Heart left ventricle (tissue), 16 donors: Measurements from ENCODE around the gene PAM16. TPM values are rescaled to one million over a fixed set of nuclear protein-coding genes. Genes with fewer than 3 reads are reported as not detected.

ENCODE experiments used
- ATAC-seq, 4 donors: fragments of 200-7000 bp; cut with Tn5 transposase; one replicate each; pipeline ENCODE4 v1.9.1; 2020 to 2022; ENCODE audit warnings: moderate library complexity in 4 of 4, mild to moderate bottlenecking in 3 of 4, moderate number of reproducible peaks in 1 of 4
- DNase-seq, 5 donors: peaks; one replicate each; pipeline ENCODE4 v3.0.0-alpha.2; 2020
- H3K27ac ChIP-seq, 12 donors: fragments of 200-600 bp; sonication (generic) in 4 of 12; one replicate each; pipeline versions ENCODE4 v1.5.0 to v1.8.0; 2016 to 2022; ENCODE audit warnings: mild to moderate bottlenecking in 2 of 12
- H3K27me3 ChIP-seq, 9 donors: fragments of 200-600 bp; sonication (generic) in 2 of 9; one replicate each; pipeline versions ENCODE4 v1.5.1 to v1.8.0; 2016 to 2022; ENCODE audit warnings: mild to moderate bottlenecking in 3 of 9
- H3K36me3 ChIP-seq, 9 donors: fragments of 200-600 bp; sonication (generic) in 2 of 9; one replicate each; pipeline versions ENCODE4 v1.5.0 to v1.8.0; 2018 to 2022; ENCODE audit warnings: mild to moderate bottlenecking in 2 of 9
- H3K4me1 ChIP-seq, 12 donors: fragments of 200-600 bp; sonication (generic) in 4 of 12; one replicate each; pipeline versions ENCODE4 v1.5.0 to v1.8.0; 2016 to 2022; ENCODE audit warnings: mild to moderate bottlenecking in 3 of 12
- H3K4me3 ChIP-seq, 12 donors: fragments of 200-600 bp; sonication (generic) in 4 of 12; one replicate each; pipeline versions ENCODE4 v1.5.0 to v1.8.0; 2017 to 2022; ENCODE audit warnings: mild to moderate bottlenecking in 9 of 12, moderate library complexity in 4 of 12
- H3K9me3 ChIP-seq, 12 donors: fragments of 200-600 bp; sonication (generic) in 4 of 12; one replicate each; pipeline versions ENCODE4 v1.5.0 to v1.8.0; 2016 to 2022; ENCODE audit warnings: mild to moderate bottlenecking in 1 of 12
- POLR2A ChIP-seq, 2 donors: fragments of 450-650 bp; IDR thresholded peaks; one replicate each; pipeline ENCODE4 v1.6.1; 2017; ENCODE audit warnings: antibody characterized with exemption in 2 of 2, mild to moderate bottlenecking in 2 of 2, moderate library complexity in 2 of 2
- WGBS, 4 donors: extraction: QIAGEN DNeasy Blood & Tissue Kit in 2 of 4; methylation state at CpG; one replicate each; pipeline versions ENCODE4 v1.1.5 to v1.1.7; 2013 to 2018; 5-methylcytosine and 5-hydroxymethylcytosine counted together
- intact Hi-C, 10 donors: fragments of 100-400 bp; cut with DNase I; formaldehyde crosslinking; loops; one replicate each; pipeline versions ENCODE4 v1.11.1 to v1.14.2; 2022
- polyA plus RNA-seq, 2 donors: library from polyadenylated mRNA; stranded (reverse); fragments of 200-250 nt; gene quantifications; one replicate each; pipeline ENCODE4 v1.2.3, GENCODE V29; 2013
- total RNA-seq, 9 donors: library from RNA; depleted of rRNA in 2 of 9; stranded (reverse); fragments of >200 nt in 2 of 9; fragmentation: NEBNext Ultra II Directional in 3 of 9; extraction: Animal tissue kit (Norgen Biotek cat#: 25700) in 3 of 9; gene quantifications; one replicate each; pipeline versions ENCODE4 v1.1.0 to v1.2.4, GENCODE V29; 2016 to 2023
- TF ChIP-seq, protein P1 (sequence below), 12 donors: fragments of 200-600 bp; sonication (generic) in 4 of 12; IDR thresholded peaks; one replicate each; pipeline versions ENCODE4 v1.5.0 to v1.8.0; 2018 to 2022; ENCODE audit warnings: antibody characterized with exemption in 12 of 12, mild to moderate bottlenecking in 5 of 12
- donor health status: ischemic (EF 13 %, LVEDD 7.1; RV severe dilation, severe dysfunction).
- donor health status: healthy with polysubstance abuse.
- donor health status: DM: no; HTN: yes; CAD: no.
- donor health status: DM: no; HTN: no; CAD: no.
- donor health status: ischemic (EF 25% LVEDD 6.9; RV normal size, moderate dysfunction).
- donor health status: ischemic (EF 25% LVEDD 5.7; RV mildly dilated, moderate dysfunction).
- donor health status: healthy.
- donor health status: DM: yes; HTN: yes; CAD: no.
- donor health status: ischemic (EF 35%, LVEDD 5.7; RV mildly dilated, moderate dysfunction).
- donor health status: nonischemic (EF 11% LVEDD 7.7; RV severe dilation, severe dysfunction).
- donor health status: DM: yes; HTN: yes; CAD: no.
- donor health status: PGD.
- donor health status: ischemic (EF 29% LVEDD 5.4; RV normal size, mild dysfunction).
- donor health status: nonischemic (EF 23%, LVEDD 6.1; RV moderate dilation, normal function).

The PAM16 gene
- total and polyA plus RNA-seq, 11 donors, result 32.7 to 210 (median 65.0) TPM

DNA sequence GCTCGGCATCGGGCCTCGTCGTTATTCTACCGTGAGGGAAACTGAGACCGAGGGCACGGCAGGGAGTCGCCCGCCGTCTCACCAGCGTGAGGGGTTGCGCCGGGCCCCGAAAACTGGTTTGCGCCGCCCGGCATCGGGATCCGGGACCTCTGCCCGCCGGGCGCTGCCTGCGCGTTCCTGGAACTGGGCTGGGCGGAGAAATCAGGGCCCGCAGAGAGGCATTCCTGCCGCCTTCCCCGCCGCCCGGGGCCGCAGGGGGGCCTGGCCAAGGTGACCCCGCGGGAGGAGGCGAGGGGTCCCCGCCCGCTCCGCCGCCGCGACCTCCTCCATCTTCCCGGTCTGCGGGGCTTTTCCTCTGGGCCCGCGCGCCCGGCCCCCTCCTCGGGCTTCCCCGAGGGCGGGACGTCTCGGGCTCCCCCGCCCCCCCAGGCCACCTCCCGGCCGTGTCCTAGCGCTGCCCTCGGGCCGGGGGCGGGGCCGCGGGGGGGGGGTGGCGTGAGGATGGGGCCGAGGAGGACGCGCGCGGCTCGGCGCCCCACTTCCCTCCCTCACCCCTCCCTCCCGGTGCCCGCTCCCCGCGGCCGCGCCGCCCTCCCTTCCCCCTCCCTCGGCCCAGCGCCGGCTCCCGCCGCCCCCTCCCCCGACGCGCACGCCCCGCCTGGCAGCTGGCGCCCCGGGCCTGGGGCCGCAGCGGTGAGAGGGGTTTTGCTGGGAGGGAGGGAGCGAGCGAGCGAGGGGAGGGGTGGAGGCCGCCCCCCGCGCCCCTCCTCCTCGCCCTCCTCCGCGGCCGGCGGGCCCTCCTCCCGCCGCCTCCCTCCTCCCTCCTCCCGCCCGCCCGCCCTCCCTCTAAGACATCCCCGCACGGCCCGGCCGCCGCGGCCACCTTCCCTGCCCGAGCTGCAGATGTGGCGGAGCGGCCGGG, 35.7 kb downstream of the PAM16 start, which contains the start of gene GLIS2:
Gene GLIS2, plus strand, starts transcription at position 882 of the 922 bp plus-strand sequence. CDS start 16,214 bp downstream, outside the sequence.
- H3K4me1 ChIP-seq, result peaks cover 11 to 61% (median 48%) of the 10 kb centered on the region in 12 donors
- peak; percentile 79 to 86 (median 81) for DNase-seq
- intact Hi-C loops, result no loop called here

DNA sequence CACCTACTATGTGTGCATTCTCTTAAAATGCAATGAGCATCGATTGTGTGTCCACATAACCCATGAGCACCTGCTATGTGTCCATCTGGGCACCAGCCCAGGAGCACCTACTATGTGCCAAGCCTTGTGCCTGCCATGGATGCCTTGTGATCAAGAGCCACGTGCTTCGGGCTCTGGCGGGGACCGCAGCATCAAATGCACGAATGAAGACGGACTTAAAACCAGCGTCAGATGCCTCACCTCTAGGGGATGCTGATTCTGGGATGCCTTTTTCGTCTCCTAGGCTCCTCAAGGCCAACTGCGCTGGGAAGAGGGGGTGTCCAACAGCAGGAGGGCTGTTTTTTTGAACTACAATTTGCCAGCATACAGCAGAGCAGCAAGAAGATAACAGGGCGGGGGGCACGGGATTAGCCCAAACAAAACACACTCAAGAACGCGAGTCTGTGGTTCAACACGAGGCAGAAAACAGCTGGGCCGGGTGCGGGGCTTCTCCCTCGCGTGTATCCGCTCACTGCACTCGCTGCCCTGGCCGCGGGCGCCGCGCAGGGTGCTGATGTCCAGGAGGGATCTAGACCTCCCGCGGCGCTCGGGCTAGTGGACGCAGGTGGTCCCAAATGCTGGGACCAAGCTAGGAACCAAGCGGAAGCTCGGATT, 36.5 kb downstream of the PAM16 start:
- peak overlapping the region; percentile 69 to 99 (median 92) for H3K27ac ChIP-seq
- ATAC-seq (peak in 2 of 4 donors; percentile 0 to 1), DNase-seq (peak in 1 of 5 donors; percentile 59)
- intact Hi-C loops, result no loop called here
- peaks cover 11 to 59% (median 42%) of the 10 kb centered on the region in 12 donors for H3K4me1 ChIP-seq
- peak overlapping the region; percentile 16 to 92 (median 69) for H3K4me3 ChIP-seq
- WGBS, 4 donors, result 3 to 4% (median 4%) methylated on average over 33 of the region's 33 CpGs
- TF ChIP-seq, protein P1, sequence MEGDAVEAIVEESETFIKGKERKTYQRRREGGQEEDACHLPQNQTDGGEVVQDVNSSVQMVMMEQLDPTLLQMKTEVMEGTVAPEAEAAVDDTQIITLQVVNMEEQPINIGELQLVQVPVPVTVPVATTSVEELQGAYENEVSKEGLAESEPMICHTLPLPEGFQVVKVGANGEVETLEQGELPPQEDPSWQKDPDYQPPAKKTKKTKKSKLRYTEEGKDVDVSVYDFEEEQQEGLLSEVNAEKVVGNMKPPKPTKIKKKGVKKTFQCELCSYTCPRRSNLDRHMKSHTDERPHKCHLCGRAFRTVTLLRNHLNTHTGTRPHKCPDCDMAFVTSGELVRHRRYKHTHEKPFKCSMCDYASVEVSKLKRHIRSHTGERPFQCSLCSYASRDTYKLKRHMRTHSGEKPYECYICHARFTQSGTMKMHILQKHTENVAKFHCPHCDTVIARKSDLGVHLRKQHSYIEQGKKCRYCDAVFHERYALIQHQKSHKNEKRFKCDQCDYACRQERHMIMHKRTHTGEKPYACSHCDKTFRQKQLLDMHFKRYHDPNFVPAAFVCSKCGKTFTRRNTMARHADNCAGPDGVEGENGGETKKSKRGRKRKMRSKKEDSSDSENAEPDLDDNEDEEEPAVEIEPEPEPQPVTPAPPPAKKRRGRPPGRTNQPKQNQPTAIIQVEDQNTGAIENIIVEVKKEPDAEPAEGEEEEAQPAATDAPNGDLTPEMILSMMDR (IDR thresholded peaks at IDR 0.05), result no peak
- TF ChIP-seq POLR2A (IDR thresholded peaks at IDR 0.05), result no peak
- no peaks in the 10 kb centered on the region for H3K36me3 ChIP-seq
- peaks cover 0 to 32% (median 0%) of the 10 kb centered on the region in 9 donors for H3K27me3 ChIP-seq
- H3K9me3 ChIP-seq, result no peaks in the 10 kb centered on the region

More for the DNA sequence above, 35.7 kb downstream of the PAM16 start, which contains the start of gene GLIS2:
- H3K36me3 ChIP-seq, result no peaks in the 10 kb centered on the region
- H3K9me3 ChIP-seq, result no peaks in the 10 kb centered on the region
- H3K4me3 ChIP-seq, result peak within 1 kb of the TSS; percentile 64 to 92 (median 77)
- peak; percentile 50 to 86 (median 70) for ATAC-seq
- peak within 1 kb of the TSS; percentile 69 to 99 (median 94) for H3K27ac ChIP-seq
- TF ChIP-seq, protein P1 (IDR thresholded peaks at IDR 0.05), result peak in 1 of 12 donors; percentile 6
- TF ChIP-seq POLR2A (IDR thresholded peaks at IDR 0.05), result peak in 1 of 2 donors; percentile 58
- peaks cover 0 to 32% (median 0%) of the 10 kb centered on the region in 9 donors for H3K27me3 ChIP-seq
- 0 to 1% (median 0%) methylated on average over 8 to 107 of the region's 115 CpGs for WGBS, 4 donors

DNA sequence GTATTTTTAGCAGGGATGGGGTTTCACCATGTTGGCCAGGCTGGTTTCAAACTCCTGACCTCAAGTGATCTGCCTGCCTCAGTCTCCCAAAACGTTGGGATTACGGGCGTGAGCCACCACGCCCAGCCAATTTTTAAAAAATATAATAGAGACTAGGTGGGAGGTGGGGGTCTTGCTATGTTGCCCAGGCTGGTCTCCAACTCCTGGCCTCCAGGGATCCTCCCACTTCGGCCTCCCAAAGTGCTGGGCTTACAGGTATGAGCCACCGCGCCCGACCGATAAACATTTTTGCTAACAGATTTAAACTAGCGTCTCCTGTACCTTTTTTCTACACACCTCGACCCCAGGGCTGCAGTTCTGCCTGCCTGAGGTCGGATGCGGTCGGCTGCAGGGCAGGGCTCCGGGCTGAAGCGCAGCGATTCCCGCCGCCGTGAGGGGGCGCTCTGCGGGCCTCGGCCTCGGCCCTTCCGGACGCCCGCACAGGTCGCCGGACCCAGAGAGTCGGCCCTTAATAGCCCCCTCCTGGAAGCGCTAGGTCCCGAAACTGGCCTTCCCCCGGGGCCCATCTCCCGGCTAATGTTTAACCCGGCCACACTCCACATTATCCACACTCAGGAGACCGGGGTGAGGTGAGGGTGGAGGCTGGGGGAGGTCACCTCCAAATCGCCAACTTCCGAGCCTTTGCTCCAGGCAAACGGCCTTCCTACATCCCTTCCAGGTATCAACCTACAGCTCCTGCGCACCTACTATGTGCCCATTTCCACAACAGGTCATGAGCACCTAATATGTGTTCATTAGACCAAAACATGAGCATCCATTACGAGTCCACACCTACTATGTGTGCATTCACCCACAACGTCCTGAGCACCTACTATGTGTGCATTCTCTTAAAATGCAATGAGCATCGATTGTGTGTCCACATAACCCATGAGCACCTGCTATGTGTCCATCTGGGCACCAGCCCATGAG, 37.3 kb downstream of the PAM16 start:
- Histone ChIP-seq H3K4me3 (peak overlapping the region in 1 of 12 donors; percentile 9), H3K27ac (peak overlapping the region in 1 of 12 donors; percentile 96), H3K27me3 (peaks cover 0 to 32% (median 0%) of the 10 kb centered on the region in 9 donors), H3K9me3 (no peaks in the 10 kb centered on the region), H3K36me3 (no peaks in the 10 kb centered on the region), H3K4me1 (peaks cover 3 to 53% (median 35%) of the 10 kb centered on the region in 12 donors)
- ATAC-seq, result peak in 1 of 4 donors; percentile 2
- intact Hi-C loops, result loop anchor here in 1 of 10 donors (2.0 kb wide), 1 partner anchor 13 kb away; no protein-coding TSS in a partner anchor
- DNase-seq, result no peak
- WGBS, 4 donors, result 17 to 23% (median 19%) methylated on average over 31 to 43 of the region's 43 CpGs
- TF ChIP-seq, protein P1 (IDR thresholded peaks at IDR 0.05), result peak; percentile 39 to 79 (median 58)
- no peak for TF ChIP-seq POLR2A (IDR thresholded peaks at IDR 0.05)
